Mesothelial cell of epicardium (in vitro differentiated cells): ENCODE results near the gene FBL. TPM values are rescaled to one million over a fixed set of nuclear protein-coding genes. Genes with fewer than 3 reads are reported as not detected.
A peak's percentile ranks its signal among the peaks of the same experiment; 100 is the strongest.
"Not testable (repeated sequence)": the region's sequence is repeated elsewhere in the genome, so short reads cannot be mapped to it uniquely, and the experiment has no call there.

Source experiments
- DNase-seq, 2 experiments: peaks; one replicate each; pipeline ENCODE4 v3.0.0; 2021; ENCODE audit warnings: low spot score in 2 of 2; ENCODE audit not compliant: unreplicated experiment in 2 of 2
- H3K27ac Mint-ChIP-seq: 2 replicates; pipeline ENCODE4 v1.8.0; 2021; ENCODE audit warnings: mixed read lengths
- H3K27me3 Mint-ChIP-seq: 2 replicates; pipeline ENCODE4 v1.8.0; 2021; ENCODE audit warnings: low read depth, mixed read lengths
- H3K36me3 Mint-ChIP-seq: 2 replicates; pipeline ENCODE4 v1.8.0; 2021; ENCODE audit warnings: mixed read lengths
- H3K4me1 Mint-ChIP-seq: 2 replicates; pipeline ENCODE4 v1.8.0; 2021; ENCODE audit warnings: mixed read lengths
- H3K4me3 Mint-ChIP-seq: 2 replicates; pipeline ENCODE4 v1.8.0; 2021; ENCODE audit warnings: mild to moderate bottlenecking, moderate library complexity, mixed read lengths
- H3K9me3 Mint-ChIP-seq: 2 replicates; pipeline ENCODE4 v1.8.0; 2021; ENCODE audit warnings: mixed read lengths
- CTCF ChIP-seq: fragments of 200-600 bp; sonication (generic); IDR thresholded peaks from one replicate; pipeline ENCODE4 v1.5.0; 2021; ENCODE audit warnings: antibody characterized with exemption; ENCODE audit not compliant: unreplicated experiment
- total RNA-seq: library from RNA; stranded (reverse); gene quantifications from 3 replicates; pipeline ENCODE4 v1.2.1, GENCODE V29; 2021

Gene FBL
- total RNA-seq, 1 donor from 2014 or later, result 273 TPM

- not testable (repeated sequence) for H3K27ac Mint-ChIP-seq, H3K36me3 Mint-ChIP-seq, H3K4me1 Mint-ChIP-seq, H3K4me3 Mint-ChIP-seq, H3K27me3 Mint-ChIP-seq, H3K9me3 Mint-ChIP-seq, DNase-seq
These were observed 39.8 kb upstream of the FBL start for GRCh38 chr19:39885821-39886554.

GRCh38 chr19:39884721-39885120 lies 38.5 kb upstream of the FBL start:
- H3K27ac Mint-ChIP-seq, H3K4me3 Mint-ChIP-seq, H3K36me3 Mint-ChIP-seq, DNase-seq, H3K27me3 Mint-ChIP-seq, H3K4me1 Mint-ChIP-seq, H3K9me3 Mint-ChIP-seq: not testable (repeated sequence)

GRCh38 chr19:39882645-39883044 lies 36.5 kb upstream of the FBL start:
- not testable (repeated sequence) for H3K36me3 Mint-ChIP-seq, H3K4me3 Mint-ChIP-seq, H3K27me3 Mint-ChIP-seq, H3K9me3 Mint-ChIP-seq, H3K27ac Mint-ChIP-seq, DNase-seq, H3K4me1 Mint-ChIP-seq

GRCh38 chr19:39881495-39882110 lies 35.4 kb upstream of the FBL start:
- not testable (repeated sequence) for H3K27me3 Mint-ChIP-seq, H3K9me3 Mint-ChIP-seq, H3K36me3 Mint-ChIP-seq, H3K4me1 Mint-ChIP-seq, H3K27ac Mint-ChIP-seq, H3K4me3 Mint-ChIP-seq
- DNase-seq, result peak in 1 of 2 experiments; percentile 63
- peak; percentile 28 for TF ChIP-seq CTCF

GRCh38 chr19:39880241-39880640 lies 34.1 kb upstream of the FBL start:
- H3K4me1 Mint-ChIP-seq, H3K36me3 Mint-ChIP-seq, H3K27me3 Mint-ChIP-seq: not testable (repeated sequence)

GRCh38 chr19:39879796-39880195 lies 33.6 kb upstream of the FBL start:
- not testable (repeated sequence) for H3K4me3 Mint-ChIP-seq, H3K27ac Mint-ChIP-seq, H3K9me3 Mint-ChIP-seq, H3K4me1 Mint-ChIP-seq, H3K27me3 Mint-ChIP-seq, H3K36me3 Mint-ChIP-seq, DNase-seq

More at GRCh38 chr19:39880241-39880640, 34.1 kb upstream of the FBL start:
- DNase-seq, H3K4me3 Mint-ChIP-seq, H3K9me3 Mint-ChIP-seq, H3K27ac Mint-ChIP-seq: not testable (repeated sequence)

- not testable (repeated sequence) for H3K4me1 Mint-ChIP-seq, H3K27me3 Mint-ChIP-seq, H3K9me3 Mint-ChIP-seq, H3K36me3 Mint-ChIP-seq, H3K27ac Mint-ChIP-seq, H3K4me3 Mint-ChIP-seq, DNase-seq
These were observed 32.7 kb upstream of the FBL start for GRCh38 chr19:39878866-39879265.

GRCh38 chr19:39878398-39878797 lies 32.2 kb upstream of the FBL start:
- H3K4me1 Mint-ChIP-seq, result no peaks in the 10 kb centered on the region
- H3K36me3 Mint-ChIP-seq, result no peaks in the 10 kb centered on the region
- H3K4me3 Mint-ChIP-seq, result no peak overlapping the region
- H3K9me3 Mint-ChIP-seq, result no peaks in the 10 kb centered on the region
- H3K27ac Mint-ChIP-seq, result no peak overlapping the region
- TF ChIP-seq CTCF, result no peak
- no peak for DNase-seq
- no peaks in the 10 kb centered on the region for H3K27me3 Mint-ChIP-seq

- H3K9me3 Mint-ChIP-seq, H3K27ac Mint-ChIP-seq, H3K27me3 Mint-ChIP-seq, DNase-seq, H3K4me3 Mint-ChIP-seq, H3K4me1 Mint-ChIP-seq, H3K36me3 Mint-ChIP-seq: not testable (repeated sequence)
These were observed 31.8 kb upstream of the FBL start for GRCh38 chr19:39877982-39878381.

- not testable (repeated sequence) for H3K9me3 Mint-ChIP-seq
These were observed 31.3 kb upstream of the FBL start for GRCh38 chr19:39877488-39877887.

GRCh38 chr19:39876486-39876885 lies 30.3 kb upstream of the FBL start:
- DNase-seq, H3K9me3 Mint-ChIP-seq: not testable (repeated sequence)

More at GRCh38 chr19:39877488-39877887, 31.3 kb upstream of the FBL start:
- DNase-seq, H3K27me3 Mint-ChIP-seq, H3K27ac Mint-ChIP-seq, H3K4me1 Mint-ChIP-seq, H3K36me3 Mint-ChIP-seq, H3K4me3 Mint-ChIP-seq: not testable (repeated sequence)

GRCh38 chr19:39875401-39875864 lies 29.3 kb upstream of the FBL start:
- DNase-seq, H3K4me1 Mint-ChIP-seq, H3K36me3 Mint-ChIP-seq, H3K9me3 Mint-ChIP-seq, H3K27me3 Mint-ChIP-seq, H3K4me3 Mint-ChIP-seq, H3K27ac Mint-ChIP-seq: not testable (repeated sequence)

More at GRCh38 chr19:39876486-39876885, 30.3 kb upstream of the FBL start:
- not testable (repeated sequence) for H3K27ac Mint-ChIP-seq, H3K27me3 Mint-ChIP-seq, H3K4me1 Mint-ChIP-seq, H3K4me3 Mint-ChIP-seq, H3K36me3 Mint-ChIP-seq
